DMS53 (cell line): ENCODE measurements around the gene FSD2.
"Not testable (repeated sequence)": the region's sequence is repeated elsewhere in the genome, so short reads cannot be mapped to it uniquely, and the experiment has no call there.

Source experiments
- DNase-seq: peaks from one replicate; lab custom pipeline; 2025; lab: John Stamatoyannopoulos, UW

The FSD2 gene

GRCh38 chr15:82731527-82731926, 74.3 kb downstream of the FSD2 start:
- DNase-seq = no peak

- DNase-seq = peak; percentile 4
These were observed 75.8 kb downstream of the FSD2 start for GRCh38 chr15:82730022-82730530.

- no peak for DNase-seq
These were observed 79.1 kb downstream of the FSD2 start for GRCh38 chr15:82726816-82727215.

DNA sequence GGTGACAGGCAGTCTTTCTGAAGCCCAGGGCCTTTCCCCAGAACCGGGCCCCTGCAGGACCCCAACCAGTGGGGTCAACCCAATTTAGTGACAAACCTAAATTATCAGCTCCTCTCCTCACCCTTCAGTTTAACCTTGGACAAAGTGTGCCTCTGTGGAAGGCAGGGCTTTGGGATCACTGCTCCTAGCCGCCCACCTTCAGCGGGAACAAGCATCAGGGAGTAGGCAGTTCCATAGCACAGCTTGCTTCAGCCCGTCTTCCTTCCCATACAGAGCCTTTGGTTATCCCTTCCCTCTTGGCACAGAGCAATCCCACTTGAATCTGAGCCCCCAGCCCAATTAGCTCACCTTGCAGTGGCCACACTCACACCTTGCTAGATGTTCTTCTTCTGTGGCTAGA, 90.9 kb downstream of the FSD2 start:
- DNase-seq = no peak

DNA sequence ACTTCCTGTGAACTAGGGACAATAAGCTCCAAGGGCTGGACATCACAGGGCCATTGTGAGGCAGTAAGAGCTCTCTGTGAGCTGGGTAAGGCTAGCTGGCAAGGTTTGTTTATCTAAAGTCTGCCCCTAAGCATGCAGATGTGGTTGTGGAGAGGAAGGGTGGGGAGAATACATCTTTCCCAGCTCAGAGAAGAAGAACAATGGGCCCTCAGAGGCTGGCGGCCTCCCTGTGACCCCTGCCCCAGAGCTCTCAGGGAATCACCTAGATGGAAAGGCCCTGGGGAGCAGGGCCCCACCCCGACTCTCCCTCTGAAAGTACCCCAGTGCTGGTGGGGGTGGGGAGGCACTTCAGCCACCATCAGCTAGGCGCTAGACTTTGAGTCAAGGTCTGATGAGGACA, 91.9 kb downstream of the FSD2 start:
- no peak for DNase-seq

GRCh38 chr15:82712036-82712435, 93.8 kb downstream of the FSD2 start:
- no peak for DNase-seq

GRCh38 chr15:82710926-82711490, 94.9 kb downstream of the FSD2 start:
- no peak for DNase-seq

DNA sequence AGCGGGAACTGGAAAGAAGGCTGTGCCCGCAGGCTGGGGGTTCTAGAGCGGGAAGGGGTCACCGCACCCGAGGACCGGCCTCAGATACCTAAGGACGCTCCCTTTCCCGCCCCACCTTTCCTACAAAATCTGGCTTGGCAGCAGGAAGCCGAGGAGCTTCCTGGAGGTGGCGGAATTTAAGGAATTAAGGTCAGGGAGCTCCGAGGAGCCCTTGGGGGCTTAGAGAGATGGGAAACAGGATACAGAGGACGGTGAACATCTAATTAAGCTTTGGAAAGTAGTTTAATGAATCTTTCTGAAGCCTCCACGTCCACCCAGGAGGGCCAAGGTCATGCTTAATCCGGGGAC, 95.7 kb downstream of the FSD2 start:
- DNase-seq = no peak

DNA sequence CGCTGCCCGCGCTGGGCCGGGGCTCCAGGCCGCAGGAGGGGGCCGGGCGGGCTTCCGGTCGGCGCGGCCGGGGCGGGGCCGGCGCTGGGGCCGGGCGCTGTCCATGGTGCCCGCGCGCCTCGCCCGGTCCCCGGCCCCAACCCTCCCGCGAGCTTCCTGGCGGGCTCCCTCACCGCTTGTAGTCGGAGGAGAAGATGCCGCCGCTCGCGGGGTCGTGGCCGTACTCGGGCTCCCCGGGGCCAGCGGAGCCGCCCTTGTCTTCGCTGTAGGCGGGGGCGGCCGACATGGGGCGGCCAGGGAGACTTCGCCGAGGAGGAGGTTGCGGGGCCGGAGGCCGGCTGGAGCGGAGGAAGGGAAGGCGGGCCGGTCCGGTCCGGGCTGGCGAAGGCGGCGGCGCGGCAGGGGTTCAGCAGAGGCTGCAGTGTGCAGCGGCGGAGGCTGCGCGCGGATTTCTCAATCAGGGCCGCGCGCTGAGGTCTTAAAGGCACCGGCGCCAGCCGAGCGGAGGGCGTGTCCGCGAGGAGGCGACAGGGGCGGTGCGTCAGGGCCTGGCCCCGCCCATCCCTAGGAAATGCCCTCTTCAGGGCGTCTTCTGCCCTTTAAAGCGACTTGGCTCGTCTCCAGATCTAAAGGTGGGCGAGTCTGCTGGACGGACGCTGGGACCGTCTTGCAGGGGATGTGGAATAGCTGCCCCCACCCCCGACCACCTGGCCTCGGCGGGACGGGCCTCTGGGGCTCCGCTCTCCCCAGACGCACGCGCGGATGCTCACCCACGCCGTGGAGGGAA, 96.3 kb downstream of the FSD2 start, which contains the start of gene AP3B2:
TSS of gene AP3B2 (minus strand) at position 455 of the 787 bp plus-strand sequence. CDS start at position 286, 169 bp downstream.
- DNase-seq = peak; percentile 90

DNA sequence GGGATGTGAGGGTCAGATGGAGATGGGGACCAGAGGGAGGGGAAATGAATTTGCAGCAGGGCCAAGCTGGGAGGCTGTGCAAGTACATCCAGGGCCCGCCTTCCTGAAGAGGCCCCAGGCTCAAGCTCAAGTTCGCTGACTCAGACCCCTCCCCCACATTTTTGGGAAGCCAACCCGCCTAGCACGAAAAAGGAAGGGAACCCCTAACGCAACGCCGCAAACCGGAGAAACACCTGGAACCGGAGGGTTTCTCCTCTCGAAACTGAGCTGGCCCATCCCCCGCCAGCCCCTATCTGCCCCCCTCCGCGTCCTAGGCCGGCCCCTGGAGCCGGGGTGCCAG, 96.8 kb downstream of the FSD2 start:
- no peak for DNase-seq

- not testable (repeated sequence) for DNase-seq
These were observed 100.0 kb downstream of the FSD2 start for GRCh38 chr15:82705856-82706255.
